GM10266 (cell line): ENCODE results near the gene USP40.

Experiments used
- DNase-seq: peaks from one replicate; pipeline ENCODE4 v3.0.0; 2012; ENCODE audit errors: extremely low spot score
- CTCF ChIP-seq: IDR thresholded peaks from 2 replicates; pipeline ENCODE4 v1.5.1; 2012; ENCODE audit warnings: mild to moderate bottlenecking, low read depth; ENCODE audit not compliant: control insufficient read depth, insufficient read depth; ENCODE audit errors: missing control alignments

The USP40 gene

GRCh38 chr2:233474308-233475160, 92.0 kb downstream of the USP40 start:
- no peak for DNase-seq
- no peak for TF ChIP-seq CTCF

- TF ChIP-seq CTCF, result no peak
These were observed 92.7 kb downstream of the USP40 start for GRCh38 chr2:233473878-233474277.

GRCh38 chr2:233473386-233473791, 93.2 kb downstream of the USP40 start:
- DNase-seq, result no peak
- TF ChIP-seq CTCF, result no peak

More at GRCh38 chr2:233473878-233474277, 92.7 kb downstream of the USP40 start:
- DNase-seq, result no peak

- DNase-seq, result no peak
- TF ChIP-seq CTCF, result no peak
These were observed 95.1 kb downstream of the USP40 start for GRCh38 chr2:233471291-233472035.

- TF ChIP-seq CTCF, result no peak
- DNase-seq, result no peak
These were observed 95.7 kb downstream of the USP40 start for GRCh38 chr2:233470839-233471238.

GRCh38 chr2:233470011-233470687, 96.4 kb downstream of the USP40 start:
- TF ChIP-seq CTCF, result no peak
- DNase-seq, result no peak
